ENCODE data around the gene FARS2.

- TF ChIP-seq POLR2A (IDR thresholded peaks at IDR 0.05) (no peak), POLR2AphosphoS5 (IDR thresholded peaks at IDR 0.05) (no peak), EP300 (IDR thresholded peaks at IDR 0.05; ENCODE audit: low read depth) (no peak)
- TF ChIP-seq, protein P1, sequence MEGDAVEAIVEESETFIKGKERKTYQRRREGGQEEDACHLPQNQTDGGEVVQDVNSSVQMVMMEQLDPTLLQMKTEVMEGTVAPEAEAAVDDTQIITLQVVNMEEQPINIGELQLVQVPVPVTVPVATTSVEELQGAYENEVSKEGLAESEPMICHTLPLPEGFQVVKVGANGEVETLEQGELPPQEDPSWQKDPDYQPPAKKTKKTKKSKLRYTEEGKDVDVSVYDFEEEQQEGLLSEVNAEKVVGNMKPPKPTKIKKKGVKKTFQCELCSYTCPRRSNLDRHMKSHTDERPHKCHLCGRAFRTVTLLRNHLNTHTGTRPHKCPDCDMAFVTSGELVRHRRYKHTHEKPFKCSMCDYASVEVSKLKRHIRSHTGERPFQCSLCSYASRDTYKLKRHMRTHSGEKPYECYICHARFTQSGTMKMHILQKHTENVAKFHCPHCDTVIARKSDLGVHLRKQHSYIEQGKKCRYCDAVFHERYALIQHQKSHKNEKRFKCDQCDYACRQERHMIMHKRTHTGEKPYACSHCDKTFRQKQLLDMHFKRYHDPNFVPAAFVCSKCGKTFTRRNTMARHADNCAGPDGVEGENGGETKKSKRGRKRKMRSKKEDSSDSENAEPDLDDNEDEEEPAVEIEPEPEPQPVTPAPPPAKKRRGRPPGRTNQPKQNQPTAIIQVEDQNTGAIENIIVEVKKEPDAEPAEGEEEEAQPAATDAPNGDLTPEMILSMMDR (IDR thresholded peaks at IDR 0.05) = no peak
Observed at GRCh38 chr6:5261545-5262109, 314 bp downstream of the FARS2 start.

Measured in transverse colon (tissue), 4 donors.